Renal cortical epithelial cell (primary cell): Measurements from ENCODE around the gene NUB1. TPM values are rescaled to one million over a fixed set of nuclear protein-coding genes. Genes with fewer than 3 reads are reported as not detected.

Experiments used
- DNase-seq: peaks from one replicate; pipeline ENCODE4 v3.0.0-alpha.2; 2011; ENCODE audit warnings: low read depth
- total RNA-seq: library from RNA; depleted of rRNA; stranded (reverse); fragments of >200 nt; gene quantifications from 2 replicates; pipeline ENCODE4 v1.2.3, GENCODE V29; 2014

Gene NUB1
- total RNA-seq, 1 donor from 2014 or later: 53.6 TPM

- no peak for DNase-seq
Observed at GRCh38 chr7:151377406-151377805, 35.8 kb downstream of the NUB1 start.

GRCh38 chr7:151378011-151378410 is 36.4 kb downstream of the NUB1 start:
- DNase-seq: no peak

GRCh38 chr7:151378496-151379192 is 37.0 kb downstream of the NUB1 start:
- no peak for DNase-seq

- no peak for DNase-seq
Observed at GRCh38 chr7:151379193-151379520, 37.5 kb downstream of the NUB1 start.

- no peak for DNase-seq
Observed at GRCh38 chr7:151379534-151380198, 38.1 kb downstream of the NUB1 start.

- no peak for DNase-seq
Observed at GRCh38 chr7:151380199-151381097, 38.8 kb downstream of the NUB1 start.

- DNase-seq: no peak
Observed at GRCh38 chr7:151381098-151381347, 39.4 kb downstream of the NUB1 start.

- DNase-seq: no peak
Observed at GRCh38 chr7:151381348-151382078, 39.9 kb downstream of the NUB1 start.

- DNase-seq: no peak
Observed at GRCh38 chr7:151382079-151382885, 40.7 kb downstream of the NUB1 start.

GRCh38 chr7:151383638-151384351 is 42.2 kb downstream of the NUB1 start:
- DNase-seq: no peak

GRCh38 chr7:151384352-151384697 is 42.7 kb downstream of the NUB1 start:
- no peak for DNase-seq

GRCh38 chr7:151384776-151385625 is 43.4 kb downstream of the NUB1 start:
- no peak for DNase-seq

- DNase-seq: no peak
Observed at GRCh38 chr7:151385626-151386300, 44.2 kb downstream of the NUB1 start.

GRCh38 chr7:151386301-151387160 is 44.9 kb downstream of the NUB1 start:
- DNase-seq: no peak

- DNase-seq: no peak
Observed at GRCh38 chr7:151387161-151388006, 45.8 kb downstream of the NUB1 start.

- DNase-seq: no peak
Observed at GRCh38 chr7:151388007-151388297, 46.3 kb downstream of the NUB1 start.

- no peak for DNase-seq
Observed at GRCh38 chr7:151388430-151388829, 46.8 kb downstream of the NUB1 start.
